ENCODE measurements around the gene CTLA4. TPM values are rescaled to one million over a fixed set of nuclear protein-coding genes. Genes with fewer than 3 reads are reported as not detected.

Gene CTLA4
- total and polyA plus RNA-seq, 9 of the 15 experiments (the other 6 are each of a cell fraction or from before 2014, with no cell fraction given), result 0.10 to 0.22 (median 0.11) TPM; not detected in 4

DNA sequence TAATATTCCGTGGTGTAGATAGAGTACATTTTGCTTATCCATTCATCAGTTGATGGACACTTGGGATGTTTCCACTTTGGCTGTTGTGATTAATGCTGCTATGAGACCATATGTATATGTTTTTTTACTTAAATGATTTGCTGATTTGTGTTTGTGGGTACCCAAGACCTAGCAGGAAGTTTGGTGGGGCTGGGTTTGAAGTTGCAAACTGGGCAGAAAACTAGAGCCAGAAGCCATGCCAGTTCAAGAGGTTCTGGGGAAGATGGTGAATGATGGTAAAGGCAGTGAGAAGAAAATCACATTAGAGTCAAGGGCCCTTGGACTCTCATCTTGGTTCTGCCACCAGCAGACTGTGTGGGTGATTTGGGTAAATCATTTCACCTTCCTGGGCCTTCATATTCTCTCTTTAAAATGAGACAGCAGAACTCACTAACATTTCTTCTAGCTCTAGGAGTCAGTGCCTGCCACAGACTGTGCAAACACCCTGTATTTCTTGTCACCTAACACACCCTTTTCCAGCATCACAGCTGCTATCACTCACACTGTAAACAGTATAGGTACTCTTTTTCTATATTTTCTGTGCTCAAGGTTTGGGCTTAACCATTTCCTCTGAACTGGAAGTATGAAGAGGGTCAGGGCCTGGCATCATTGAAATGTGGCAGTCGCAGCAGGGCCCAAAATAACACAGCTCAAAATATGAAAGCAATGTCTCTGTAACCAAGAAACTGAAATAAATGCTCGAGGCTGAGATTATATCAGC, 8.4 kb upstream of the CTLA4 start:
- TF ChIP-seq DNMT1 (IDR thresholded peaks at IDR 0.05), result no peak
- TF ChIP-seq CSDE1 (IDR thresholded peaks at IDR 0.05), result no peak
- TF ChIP-seq SUPT5H (IDR thresholded peaks at IDR 0.05), result no peak
- no peak for TF ChIP-seq HDAC1 (IDR thresholded peaks at IDR 0.05)
- no peak for TF ChIP-seq SRSF1 (IDR thresholded peaks at IDR 0.05; ENCODE audit: low read depth, low read length)
- TF ChIP-seq EZH2 (IDR thresholded peaks at IDR 0.05; ENCODE audit: borderline replicate concordance, low read depth, low read length), result no peak
- TF ChIP-seq ZNF699 (CRISPR knock-in tag; IDR thresholded peaks at IDR 0.05; ENCODE audit: insufficient replicate concordance), result no peak
- no peak for TF ChIP-seq RBM14 (IDR thresholded peaks at IDR 0.05; ENCODE audit: borderline replicate concordance, insufficient read depth, low read depth, low read length)
- no peak for TF ChIP-seq NEUROD1 (IDR thresholded peaks at IDR 0.05; ENCODE audit: borderline replicate concordance, low read depth, low read length, partially characterized antibody)
- TF ChIP-seq GTF2F1 (IDR thresholded peaks at IDR 0.05; ENCODE audit: low read depth, low read length), result no peak
- no peak for TF ChIP-seq CCAR2 (IDR thresholded peaks at IDR 0.05; ENCODE audit: low read depth, low read length)
- TF ChIP-seq CBX2 (IDR thresholded peaks at IDR 0.05; ENCODE audit: insufficient read depth, low read length, poor library complexity, severe bottlenecking), result no peak
- no peak for TF ChIP-seq CBX1 (IDR thresholded peaks at IDR 0.05; ENCODE audit: low read depth)
- no peak for TF ChIP-seq SAFB2 (IDR thresholded peaks at IDR 0.05; ENCODE audit: borderline replicate concordance, low read depth, low read length, severe bottlenecking)
- TF ChIP-seq XRCC3 (IDR thresholded peaks at IDR 0.05), result no peak
- in situ Hi-C loops (cut with MboI), result no loop called here
- intact Hi-C loops (cut with micrococcal nuclease), result no loop called here
- Histone ChIP-seq H3K27me3 (ENCODE audit: control insufficient read depth in 2 of 2, insufficient read depth in 2 of 2, low read length in 2 of 2) (no peaks in the 10 kb centered on the region; a peak in 1 of 5 replicates), H3K9ac (ENCODE audit: insufficient read depth in 1 of 2, low read depth in 2 of 2, low read length in 2 of 2) (no peak overlapping the region), H3K4me1 (replicated peaks in 1 of 2; ENCODE audit: control insufficient read depth in 2 of 2, insufficient read depth in 2 of 2, low read length in 2 of 2) (no peaks in the 10 kb centered on the region), H3K4me2 (ENCODE audit: insufficient read depth, low read length) (no peak overlapping the region), H3K4me3 (no peak overlapping the region), H4K20me1 (replicated peaks; ENCODE audit: control insufficient read depth, insufficient read depth, low read length) (no peaks in the 10 kb centered on the region), H3K79me2 (ENCODE audit: control insufficient read depth, insufficient read depth, low read length) (no peaks in the 10 kb centered on the region), H3K27ac (ENCODE audit: extremely low read depth, low read depth, low read length) (no peak overlapping the region), H3K9me1 (ENCODE audit: control insufficient read depth, insufficient read depth, low read length) (no peaks in the 10 kb centered on the region), H3K9me3 (replicated peaks; ENCODE audit: control insufficient read depth, insufficient read depth, low read depth, low read length) (no peaks in the 10 kb centered on the region), H3K36me3 (ENCODE audit: control insufficient read depth, insufficient read depth, low read length) (no peaks in the 10 kb centered on the region), H2AFZ (ENCODE audit: low read depth, low read length) (no peak overlapping the region)
- no TSS peak for BruUV-seq (replicated peaks)
- DNase-seq (ENCODE audit: extremely low read depth in 1 of 4, low spot score in 3 of 4) (no peak), FAIRE-seq (no peak), ATAC-seq (no peak)
- POLR2A ChIA-PET, result no interaction called here
- CTCF ChIA-PET (ENCODE audit: low intra/inter-chr PET ratio), result no interaction called here
- 0% methylated on average over 3 of the region's 3 CpGs for WGBS (ENCODE audit: insufficient coverage, low coverage, missing lambda C conversion rate)
